H1 (cell line): Measurements from ENCODE around the gene CEACAM21. TPM values are rescaled to one million over a fixed set of nuclear protein-coding genes. Genes with fewer than 3 reads are reported as not detected.

Experiments
- CTCF ChIA-PET: fragments of 300-600 bp; sonication (Branson Sonifier 250); formaldehyde crosslinking; loops from one replicate; lab custom pipeline; 2021; ENCODE audit not compliant: partially characterized antibody; lab: Charles Lee
- POLR2A ChIA-PET: fragments of 300-600 bp; sonication (Branson Sonifier 250); formaldehyde crosslinking; loops from one replicate; lab custom pipeline; 2021; ENCODE audit warnings: inconsistent platforms; ENCODE audit not compliant: partially characterized antibody; lab: Charles Lee
- DNase-seq, 2 experiments: peaks; one replicate each; pipeline versions ENCODE4 v3.0.0 to v3.0.0-alpha.2; 2010 to 2022; ENCODE audit warnings: low spot score in 2 of 2, low read depth in 1 of 2, mixed read lengths in 1 of 2
- FAIRE-seq: peaks from 2 replicates; lab custom pipeline; 2011; peaks lifted over from hg19 to GRCh38; lab: Jason Lieb, UNC
- H2AFZ ChIP-seq: 2 replicates; pipeline ENCODE4 v1.8.1; 2012; ENCODE audit warnings: low read length, inconsistent platforms
- H2AK5ac ChIP-seq: 2 replicates; pipeline ENCODE4 v1.6.1; 2013; ENCODE audit warnings: low read depth, low read length
- H2BK120ac ChIP-seq: replicated peaks from 2 replicates; pipeline ENCODE3; 2013; ENCODE audit warnings: low read depth, low read length, inconsistent platforms
- H2BK12ac ChIP-seq: 2 replicates; pipeline ENCODE4 v1.6.1; 2013; ENCODE audit warnings: low read depth, low read length
- H2BK15ac ChIP-seq: 2 replicates; pipeline ENCODE4 v1.6.1; 2013; ENCODE audit warnings: low read length
- H2BK20ac ChIP-seq: 2 replicates; pipeline ENCODE4 v1.6.1; 2013; ENCODE audit warnings: low read length
- H2BK5ac ChIP-seq: 2 replicates; pipeline ENCODE4 v1.6.1; 2013; ENCODE audit warnings: low read depth, low read length
- H3K14ac ChIP-seq: 2 replicates; pipeline ENCODE4 v1.6.1; 2013; ENCODE audit warnings: inconsistent platforms; ENCODE audit not compliant: insufficient read length
- H3K18ac ChIP-seq: 2 replicates; pipeline ENCODE4 v1.6.1; 2013; ENCODE audit warnings: low read length; ENCODE audit errors: extremely low read depth
- H3K23ac ChIP-seq: 2 replicates; pipeline ENCODE4 v1.6.1; 2013; ENCODE audit warnings: inconsistent platforms; ENCODE audit not compliant: insufficient read length
- H3K23me2 ChIP-seq: 2 replicates; pipeline ENCODE4 v1.6.1; 2013; ENCODE audit warnings: low read depth, low read length
- H3K27ac ChIP-seq: 2 replicates; pipeline ENCODE4 v1.6.1; 2011; ENCODE audit warnings: low read depth, low read length, inconsistent platforms
- H3K27me3 ChIP-seq, 4 experiments: replicated peaks in 1 of 4; 1 replicate in 1 of 4; 2 replicates in 3 of 4; pipeline versions ENCODE4 v1.6.1 to v1.8.1; 2011 to 2013; ENCODE audit warnings: low read length in 3 of 4, mild to moderate bottlenecking in 3 of 4, inconsistent platforms in 2 of 4, mixed read lengths in 2 of 4, moderate library complexity in 1 of 4; ENCODE audit not compliant: control insufficient read depth in 3 of 4, insufficient read depth in 3 of 4; ENCODE audit errors: extremely low read depth in 1 of 4
- H3K36me3 ChIP-seq, 4 experiments: 2 replicates each; pipeline versions ENCODE4 v1.6.1 to v1.8.1; 2011 to 2013; ENCODE audit warnings: mild to moderate bottlenecking in 4 of 4, low read length in 3 of 4, moderate library complexity in 2 of 4, control low read depth in 1 of 4, inconsistent platforms in 1 of 4; ENCODE audit not compliant: insufficient read depth in 4 of 4, control insufficient read depth in 2 of 4
- H3K4ac ChIP-seq: replicated peaks from 2 replicates; pipeline ENCODE3; 2013; ENCODE audit warnings: low read length, low read depth, mixed read lengths, inconsistent platforms; ENCODE audit not compliant: insufficient read length
- H3K4me1 ChIP-seq, 4 experiments: replicated peaks in 1 of 4; 1 replicate in 1 of 4; 2 replicates in 3 of 4; pipeline versions ENCODE4 v1.6.1 to v1.8.1; 2011 to 2013; ENCODE audit warnings: low read length in 3 of 4, inconsistent platforms in 2 of 4, mixed read lengths in 1 of 4; ENCODE audit not compliant: insufficient read depth in 4 of 4, control insufficient read depth in 3 of 4
- H3K4me2 ChIP-seq, 2 experiments: 2 replicates each; pipeline versions ENCODE4 v1.6.1 to v1.8.1; 2011 to 2013; ENCODE audit warnings: low read depth in 2 of 2, low read length in 2 of 2, control low read depth in 1 of 2, inconsistent platforms in 1 of 2, mild to moderate bottlenecking in 1 of 2; ENCODE audit not compliant: insufficient read depth in 1 of 2
- H3K4me3 ChIP-seq, 4 experiments: fragments of 200-600, 300-600 bp in 1 of 4; sonication (generic), shearing (Covaris generic), sonication (Bioruptor Twin) in 1 of 4; 2 replicates each; pipeline versions ENCODE4 v1.5.1 to v1.8.1; 2011 to 2016; ENCODE audit warnings: low read length in 4 of 4, low read depth in 3 of 4, control low read depth in 2 of 4, inconsistent platforms in 2 of 4, mild to moderate bottlenecking in 2 of 4, mixed read lengths in 1 of 4, moderate library complexity in 1 of 4; ENCODE audit not compliant: insufficient read depth in 2 of 4; ENCODE audit errors: extremely low read depth in 1 of 4
- H3K56ac ChIP-seq: replicated peaks from 2 replicates; pipeline ENCODE3; 2013; ENCODE audit warnings: low read depth, mild to moderate bottlenecking, mixed read lengths, low read length, inconsistent platforms; ENCODE audit not compliant: insufficient read length
- H3K79me1 ChIP-seq: 2 replicates; pipeline ENCODE4 v1.6.1; 2013; ENCODE audit warnings: low read depth, low read length, control low read depth
- H3K79me2 ChIP-seq, 2 experiments: 2 replicates each; pipeline versions ENCODE4 v1.6.1 to v1.8.1; 2012 to 2013; ENCODE audit warnings: low read length in 2 of 2, mild to moderate bottlenecking in 2 of 2, inconsistent platforms in 1 of 2; ENCODE audit not compliant: insufficient read depth in 2 of 2, control insufficient read depth in 1 of 2
- H3K9ac ChIP-seq, 4 experiments: replicated peaks in 1 of 4; 1 replicate in 1 of 4; 2 replicates in 3 of 4; pipeline versions ENCODE4 v1.6.1 to v1.8.1; 2011 to 2013; ENCODE audit warnings: low read depth in 3 of 4, low read length in 3 of 4, control low read depth in 2 of 4, mild to moderate bottlenecking in 2 of 4, moderate library complexity in 2 of 4, inconsistent platforms in 1 of 4; ENCODE audit errors: extremely low read depth in 1 of 4
- H3K9me3 ChIP-seq, 2 experiments: 2 replicates each; pipeline versions ENCODE4 v1.6.1 to v1.8.1; 2012 to 2013; ENCODE audit warnings: mild to moderate bottlenecking in 2 of 2, moderate library complexity in 2 of 2, control low read depth in 1 of 2, inconsistent platforms in 1 of 2, low read depth in 1 of 2, low read length in 1 of 2, mixed read lengths in 1 of 2; ENCODE audit not compliant: insufficient read depth in 2 of 2
- H4K20me1 ChIP-seq, 2 experiments: replicated peaks in 1 of 2; 2 replicates each; pipeline versions ENCODE3 to v1.8.1; 2011 to 2013; ENCODE audit warnings: inconsistent platforms in 2 of 2, low read length in 2 of 2, mild to moderate bottlenecking in 1 of 2; ENCODE audit not compliant: insufficient read depth in 2 of 2, control insufficient read depth in 1 of 2
- H4K5ac ChIP-seq: 2 replicates; pipeline ENCODE4 v1.6.1; 2013; ENCODE audit warnings: low read length, low read depth, mixed read lengths, inconsistent platforms; ENCODE audit not compliant: insufficient read length
- H4K8ac ChIP-seq: 2 replicates; pipeline ENCODE4 v1.8.0; 2013; ENCODE audit warnings: mild to moderate bottlenecking, moderate library complexity, low read length, inconsistent platforms; ENCODE audit not compliant: insufficient read depth; ENCODE audit errors: extremely low read depth
- H4K91ac ChIP-seq: replicated peaks from 2 replicates; pipeline ENCODE3; 2013; ENCODE audit warnings: low read length, mixed read lengths, inconsistent platforms; ENCODE audit not compliant: insufficient read length
- GTF2F1 ChIP-seq: IDR thresholded peaks from 2 replicates; pipeline ENCODE4 v1.6.1; 2012; ENCODE audit warnings: low read depth, low read length, improper control_type of control experiment, borderline replicate concordance
- HDAC2 ChIP-seq, 2 experiments: fragments of 300-600 bp in 1 of 2; sonication (generic) in 1 of 2; IDR thresholded peaks; 2 replicates each; pipeline ENCODE4 v1.6.1; 2011 to 2012; ENCODE audit warnings: low read depth in 2 of 2, low read length in 2 of 2, mild to moderate bottlenecking in 2 of 2, moderate library complexity in 2 of 2, borderline replicate concordance in 1 of 2, inconsistent platforms in 1 of 2
- JUN ChIP-seq: IDR thresholded peaks from 2 replicates; pipeline ENCODE4 v1.6.1; 2011; ENCODE audit warnings: low read depth, mild to moderate bottlenecking, improper control_type of control experiment, low read length
- NRF1 ChIP-seq: IDR thresholded peaks from 2 replicates; pipeline ENCODE4 v1.6.1; 2011; ENCODE audit warnings: mild to moderate bottlenecking, low read depth, low read length, improper control_type of control experiment
- SIRT6 ChIP-seq: IDR thresholded peaks from one replicate; pipeline ENCODE4 v1.7.1; 2012; ENCODE audit warnings: low read length, inconsistent platforms
- WGBS, 2 experiments: shearing (Covaris generic) in 1 of 2; methylation state at CpG; one replicate each; pipeline versions ENCODE4 v1.1.6 to v1.1.7; 2013 to 2015; ENCODE audit warnings: low lambda C conversion rate in 2 of 2, mixed read lengths in 2 of 2, inconsistent platforms in 1 of 2, low coverage in 1 of 2, missing lambda C conversion rate in 1 of 2; ENCODE audit not compliant: insufficient replicate concordance in 2 of 2, insufficient coverage in 1 of 2, insufficient read length in 1 of 2; ENCODE audit errors: extremely low coverage in 1 of 2, missing lambda C conversion rate in 1 of 2; 5-methylcytosine and 5-hydroxymethylcytosine counted together
- polyA plus RNA-seq, 7 experiments: library from polyadenylated mRNA; depleted of rRNA in 3 of 7; stranded (reverse) in 5 of 7; unstranded in 2 of 7; fragments of >200 nt in 5 of 7; fragments of 200-250 nt in 2 of 7; gene quantifications; 1 replicate in 5 of 7; 2 replicates in 1 of 7; 4 replicates in 1 of 7; pipeline versions ENCODE4 v1.2.1 to v1.2.3, GENCODE V29; 2011 to 2013; ENCODE audit warnings: missing spikeins in 2 of 7, mixed read lengths in 2 of 7
- total RNA-seq: library from RNA; stranded (reverse); fragmentation: NEBNext Ultra II Directional; extraction: Animal tissue kit (Norgen Biotek cat#: 25700); gene quantifications from 2 replicates; pipeline ENCODE4 v1.2.1, GENCODE V29; 2021
- TF ChIP-seq, protein P1 (sequence below): IDR thresholded peaks from 2 replicates; pipeline ENCODE4 v1.6.1; 2012; ENCODE audit warnings: inconsistent platforms

Gene CEACAM21
- total and polyA plus RNA-seq, 2 of the 8 experiments (the other 6 are each of a cell fraction or from before 2014, with no cell fraction given) = not detected

DNA sequence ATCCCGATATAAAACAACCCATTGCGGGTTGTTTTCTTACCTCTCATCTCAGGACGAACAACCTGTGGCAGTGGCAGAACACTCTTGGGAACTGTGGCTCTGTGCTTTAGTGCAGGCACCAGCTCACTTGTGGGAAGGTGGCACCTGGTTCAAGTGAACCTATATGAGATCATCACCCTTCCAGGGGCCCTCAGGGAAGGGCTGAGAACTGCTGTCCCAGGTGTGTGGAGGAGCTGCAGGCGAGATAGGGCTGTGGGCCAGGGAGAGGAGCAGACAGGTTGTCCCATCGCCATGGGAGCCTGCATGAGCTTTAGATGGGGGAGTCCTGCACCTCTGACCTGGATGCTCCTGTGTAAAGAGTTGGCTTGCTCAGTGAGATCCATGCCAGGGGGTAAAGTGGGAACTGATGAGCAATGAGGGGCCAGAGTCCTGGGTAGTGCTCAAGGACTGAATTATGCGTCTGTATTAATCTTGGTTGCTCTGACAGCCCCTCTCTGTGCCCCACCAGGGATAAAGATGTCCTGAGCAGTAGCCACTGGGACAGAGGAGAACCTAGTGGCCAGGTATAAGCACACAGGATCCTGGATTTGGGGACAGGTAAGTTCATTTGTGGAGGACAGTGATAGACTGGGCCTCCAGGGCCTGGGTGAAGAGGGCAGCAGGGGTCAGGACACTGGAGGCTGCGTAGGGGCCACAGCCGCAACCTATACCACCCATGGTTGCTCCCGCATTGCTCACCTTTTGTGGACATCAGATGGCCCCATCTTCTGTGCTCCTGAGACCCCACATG, 42.2 kb downstream of the CEACAM21 start:
- Histone ChIP-seq H3K79me1 (no peaks in the 10 kb centered on the region), H4K20me1 (no peaks in the 10 kb centered on the region), H3K27ac (no peak overlapping the region), H3K23me2 (no peaks in the 10 kb centered on the region; the same call in 1 of the 2 replicates), H3K27me3 (0 out of 7 replicates have a peak, but pooled peaks cover 0 to 2% (median 0%) of the 10 kb centered on the region in 4 experiments), H3K36me3 (no peaks in the 10 kb centered on the region), H2BK15ac (no peak overlapping the region), H3K56ac (no peak overlapping the region), H2BK120ac (no peak overlapping the region), H4K5ac (no peak overlapping the region), H3K18ac (no peak overlapping the region), H3K4me1 (no peaks in the 10 kb centered on the region), H3K79me2 (no peaks in the 10 kb centered on the region), H3K4me2 (no peak overlapping the region), H3K23ac (no peak overlapping the region), H4K91ac (no peak overlapping the region), H2AFZ (no peak overlapping the region), H4K8ac (no peak overlapping the region), H2AK5ac (no peak overlapping the region), H3K4me3 (no peak overlapping the region), H3K4ac (no peak overlapping the region), H2BK12ac (no peak overlapping the region), H3K9ac (no peak overlapping the region), H3K14ac (no peak overlapping the region), H2BK5ac (no peak overlapping the region), H3K9me3 (peaks cover 79 to 87% of the 10 kb centered on the region in 2 experiments), H2BK20ac (no peak overlapping the region)
- ChIA-PET CTCF (interaction anchor here (0.7 to 1.1 kb wide), 2 partner anchors 24 kb away, joined by 3 to 4 read pairs; no protein-coding TSS in a partner anchor), POLR2A (no interaction called here)
- FAIRE-seq = no peak
- TF ChIP-seq GTF2F1 (no peak), HDAC2 (IDR thresholded peaks at IDR 0.05; ENCODE audit: borderline replicate concordance in 1 of 2, low read depth in 2 of 2, low read length in 2 of 2) (no peak), SIRT6 (no peak), JUN (no peak), NRF1 (no peak)
- TF ChIP-seq, protein P1, sequence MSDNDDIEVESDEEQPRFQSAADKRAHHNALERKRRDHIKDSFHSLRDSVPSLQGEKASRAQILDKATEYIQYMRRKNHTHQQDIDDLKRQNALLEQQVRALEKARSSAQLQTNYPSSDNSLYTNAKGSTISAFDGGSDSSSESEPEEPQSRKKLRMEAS = no peak
- WGBS, 2 experiments = 61% methylated on average over 9 of the region's 9 CpGs; no CpG with 5 or more reads in 1 of the 2 experiments
- DNase-seq = no peak
